Left kidney (tissue), 2 donors: ENCODE measurements around the gene ZCCHC2. TPM values are rescaled to one million over a fixed set of nuclear protein-coding genes. Genes with fewer than 3 reads are reported as not detected.

Experiments
- DNase-seq: peaks from one replicate; pipeline ENCODE4 v3.0.0-alpha.2; 2013
- polyA plus RNA-seq: library from polyadenylated mRNA; unstranded; fragments of 120-200 nt; gene quantifications from one replicate; pipeline ENCODE4 v1.2.1, GENCODE V29; 2013; ENCODE audit not compliant: insufficient read length

The ZCCHC2 gene
- polyA plus RNA-seq, 1 donor = 19.0 TPM

DNA sequence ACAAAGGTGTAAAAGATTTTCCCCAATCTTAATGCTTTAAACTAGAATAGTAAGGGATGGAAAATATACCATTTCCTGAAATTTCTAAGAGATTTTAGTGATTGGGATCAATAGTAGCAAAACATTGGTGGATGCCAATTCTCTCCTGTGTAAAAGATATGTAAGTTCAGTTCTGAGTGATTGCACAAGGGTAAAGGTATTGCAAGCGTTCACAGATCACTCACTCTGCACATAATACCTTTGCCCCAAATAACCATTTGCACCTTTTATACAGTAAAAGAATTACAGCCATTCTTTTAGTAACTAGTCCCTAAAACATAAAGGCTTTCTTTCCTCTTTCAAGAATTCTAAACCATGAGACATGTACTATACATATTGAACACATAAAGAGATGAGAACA is 13.0 kb upstream of the ZCCHC2 start:
- DNase-seq = no peak

- DNase-seq = no peak
Observed at GRCh38 chr18:62510789-62511188, 12.0 kb upstream of the ZCCHC2 start.

GRCh38 chr18:62512532-62512931 is 10.3 kb upstream of the ZCCHC2 start:
- DNase-seq = no peak

DNA sequence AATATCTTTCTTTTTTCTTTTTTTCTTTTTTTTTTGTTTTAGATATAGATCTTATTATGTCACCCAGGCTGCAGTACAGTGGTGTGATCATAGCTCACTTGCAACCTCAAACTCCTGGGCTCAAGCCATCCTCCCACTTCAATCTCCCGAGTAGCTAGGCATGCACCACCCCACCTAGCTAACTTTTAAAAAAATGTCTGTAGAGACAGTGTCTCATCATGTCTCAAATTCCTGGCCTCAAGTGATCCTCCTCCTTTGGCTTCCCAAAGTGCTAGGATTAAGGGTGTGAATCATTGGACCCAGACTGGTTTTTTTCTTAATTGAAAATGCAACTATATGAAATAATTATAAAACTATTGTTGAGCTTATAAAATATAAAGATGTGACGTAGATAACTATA is 9.8 kb upstream of the ZCCHC2 start:
- no peak for DNase-seq

DNA sequence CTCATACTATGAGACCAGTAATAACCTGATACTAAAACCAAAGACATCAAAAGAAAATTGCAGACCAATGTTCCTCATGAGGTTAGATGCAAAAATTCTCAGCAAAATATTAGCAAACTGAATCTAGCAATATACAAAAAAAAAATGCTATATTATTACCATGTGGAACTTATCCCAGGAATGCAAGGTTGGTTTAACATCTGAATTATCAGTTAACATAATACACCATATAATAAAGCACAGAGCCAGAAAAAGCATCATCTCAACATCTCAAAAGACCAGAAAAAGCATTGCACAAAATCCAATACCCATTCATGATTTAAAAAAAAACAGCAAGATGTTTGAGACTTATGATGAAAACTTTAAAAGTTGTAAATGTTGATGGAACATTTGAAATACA is 8.3 kb upstream of the ZCCHC2 start:
- DNase-seq = no peak

GRCh38 chr18:62516242-62516641 is 6.6 kb upstream of the ZCCHC2 start:
- DNase-seq = no peak

- no peak for DNase-seq
Observed at GRCh38 chr18:62518460-62519375, 4.1 kb upstream of the ZCCHC2 start.

DNA sequence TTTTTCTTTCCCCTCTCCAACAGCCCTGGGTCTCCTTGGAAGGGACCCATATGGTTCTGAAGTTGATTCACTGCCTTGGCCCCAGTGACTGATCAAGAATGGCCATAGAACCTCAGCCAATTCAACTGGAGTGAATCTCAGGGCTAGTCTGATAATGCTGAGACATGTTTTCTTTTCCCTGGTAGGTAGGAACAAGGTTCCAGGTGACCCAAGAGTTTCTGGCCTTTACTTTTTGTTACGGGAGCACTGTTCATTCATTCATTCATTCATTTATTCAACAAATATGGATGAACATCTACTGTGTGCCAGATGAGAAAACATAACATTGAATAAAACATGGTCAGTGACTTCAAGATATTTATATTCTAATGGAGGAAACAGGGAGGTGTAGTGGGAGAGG is 3.1 kb upstream of the ZCCHC2 start:
- no peak for DNase-seq

- DNase-seq = no peak
Observed at GRCh38 chr18:62521082-62521481, 1.7 kb upstream of the ZCCHC2 start.

GRCh38 chr18:62521593-62521992 is 1.2 kb upstream of the ZCCHC2 start:
- no peak for DNase-seq

- no peak for DNase-seq
Observed at GRCh38 chr18:62522178-62522503, 684 bp upstream of the ZCCHC2 start.

- no peak for DNase-seq
Observed at GRCh38 chr18:62523255-62523588, 397 bp downstream of the ZCCHC2 start.

- peak; percentile 24 for DNase-seq
Observed at GRCh38 chr18:62523631-62524439, 1.0 kb downstream of the ZCCHC2 start.

GRCh38 chr18:62524440-62525200 is 1.8 kb downstream of the ZCCHC2 start:
- DNase-seq = peak; percentile 38

- DNase-seq = peak; percentile 6
Observed at GRCh38 chr18:62525608-62526007, 2.8 kb downstream of the ZCCHC2 start.

DNA sequence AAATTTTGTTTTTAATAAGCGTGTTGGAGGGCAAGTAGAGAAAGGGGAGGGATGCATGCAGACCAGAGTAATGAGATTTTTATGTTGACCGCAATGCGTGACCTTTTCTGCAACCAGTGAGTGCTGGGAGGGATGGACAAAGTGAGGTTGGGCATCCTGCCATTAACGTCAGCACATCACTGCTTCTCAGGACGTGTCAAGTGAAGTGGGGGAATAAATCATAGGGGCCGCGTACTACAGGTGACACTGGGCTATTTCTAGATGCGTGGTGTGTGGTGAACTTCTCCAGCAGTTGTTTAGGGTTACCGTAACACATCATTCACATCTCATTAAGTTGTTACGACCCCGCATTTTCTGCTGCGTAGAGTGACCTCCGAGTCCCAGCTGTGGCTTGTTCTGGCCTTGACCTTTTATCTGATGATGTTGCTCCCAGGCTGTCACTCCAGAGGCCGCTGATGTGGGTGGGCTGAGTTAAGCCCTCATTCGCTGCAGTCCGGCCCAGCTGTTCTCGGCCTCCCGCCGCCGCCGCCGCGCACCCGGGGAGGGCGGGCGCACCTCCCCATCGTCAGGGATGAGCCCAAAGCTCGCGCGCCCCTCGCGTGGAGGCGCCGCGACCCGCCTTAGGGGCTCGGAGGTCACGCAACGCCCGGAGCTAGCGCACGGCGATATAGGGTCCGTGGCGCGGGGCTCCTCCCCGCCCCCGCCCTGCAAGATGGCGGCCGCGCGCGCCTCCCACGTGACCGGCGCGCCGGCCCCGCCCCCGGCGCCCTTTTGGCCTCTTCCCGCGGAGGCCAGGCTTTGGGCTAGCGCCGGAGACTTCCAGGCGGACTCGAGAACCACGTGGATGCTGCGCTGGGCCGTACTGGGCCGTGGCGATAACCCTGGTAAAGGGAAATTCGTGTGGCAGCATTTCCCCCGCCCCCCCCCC is 3.5 kb downstream of the ZCCHC2 start:
- DNase-seq = peak; percentile 68

DNA sequence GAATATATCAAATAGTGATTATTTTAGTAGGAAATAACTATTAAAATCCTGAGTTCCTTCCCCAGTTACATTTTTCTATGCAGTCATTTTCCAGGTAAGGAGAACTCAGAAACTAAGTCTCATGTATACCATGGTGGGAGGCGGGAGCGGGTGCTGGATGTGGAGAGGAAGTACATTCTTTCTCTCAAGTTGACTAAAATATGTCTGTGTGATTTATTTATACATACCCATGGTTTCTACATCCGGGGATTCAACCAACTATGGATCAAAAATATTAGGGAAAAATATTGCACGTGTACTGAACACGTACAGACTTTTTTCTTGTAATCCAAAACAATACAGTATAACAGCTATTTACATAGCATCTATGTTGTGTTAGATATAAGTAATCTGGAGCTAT is 6.8 kb downstream of the ZCCHC2 start:
- DNase-seq = no peak

GRCh38 chr18:62531078-62531477 is 8.3 kb downstream of the ZCCHC2 start:
- no peak for DNase-seq

DNA sequence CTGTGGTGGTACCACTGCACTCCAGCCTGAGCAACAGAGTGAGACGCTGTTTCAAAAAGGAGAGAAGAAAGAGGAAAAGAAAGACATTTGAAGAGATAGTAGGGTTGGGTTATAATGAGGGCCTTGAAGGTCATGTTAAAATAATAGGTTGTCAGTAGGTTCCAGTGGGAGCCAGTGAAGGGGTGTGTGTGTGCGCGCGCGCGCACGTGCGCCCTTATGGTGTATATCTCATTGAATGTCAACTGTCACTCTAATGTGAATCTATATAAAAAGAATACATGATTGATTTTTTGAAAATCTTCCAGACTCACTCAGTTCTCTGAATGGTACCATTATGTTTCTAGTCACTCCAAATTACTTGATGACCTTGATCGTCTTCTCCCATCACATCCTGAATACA is 9.1 kb downstream of the ZCCHC2 start:
- DNase-seq = no peak

DNA sequence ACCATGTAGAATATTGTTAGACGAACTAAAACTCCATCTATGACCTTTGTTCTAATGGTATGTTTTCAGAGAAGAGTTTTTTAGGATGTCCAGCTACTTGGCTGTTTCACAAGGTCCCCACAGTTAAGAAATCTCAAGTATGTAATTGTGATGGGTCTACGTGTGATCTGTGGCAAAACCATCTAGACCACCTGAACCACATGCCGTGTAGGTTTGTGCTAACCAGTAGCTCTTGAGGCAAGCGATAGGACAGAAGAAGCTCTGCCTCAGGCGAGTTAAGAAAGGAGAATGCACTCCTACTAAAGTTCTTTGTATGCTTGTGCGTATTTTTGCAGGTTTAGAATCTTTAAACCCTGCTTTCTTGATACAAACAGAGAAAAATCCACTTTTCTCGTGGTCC is 13.2 kb downstream of the ZCCHC2 start:
- no peak for DNase-seq

- DNase-seq = no peak
Observed at GRCh38 chr18:62537042-62537894, 14.4 kb downstream of the ZCCHC2 start.
